ENCODE measurements around the gene CACNA1H.

GRCh38 chr16:1125471-1125870 lies 27.4 kb upstream of the CACNA1H start:
- TF ChIP-seq CTCF (IDR thresholded peaks at IDR 0.05) = no peak
- no peak for TF ChIP-seq POLR2AphosphoS5 (IDR thresholded peaks at IDR 0.05; ENCODE audit: low read depth, low read length)
- no peak for TF ChIP-seq REST (IDR thresholded peaks at IDR 0.05; ENCODE audit: insufficient read depth in 1 of 2, low read depth in 2 of 2, low read length in 1 of 2)
- TF ChIP-seq SIN3A (IDR thresholded peaks at IDR 0.05; ENCODE audit: borderline replicate concordance, insufficient read depth, low read depth, low read length) = no peak
- no peak for TF ChIP-seq TCF7L2 (IDR thresholded peaks at IDR 0.05; ENCODE audit: low read depth, low read length)
